GM19372 (cell line): Measurements from ENCODE around the gene KRTAP12-1.
"Not testable (repeated sequence)": the region's sequence is repeated elsewhere in the genome, so short reads cannot be mapped to it uniquely, and the experiment has no call there.

ENCODE experiments used
- ATAC-seq: cut with Tn5 transposase; IDR thresholded peaks from one replicate; pipeline ENCODE4 v1.9.1; 2021; ENCODE audit warnings: mild to moderate bottlenecking, low read depth, moderate library complexity; ENCODE audit not compliant: unreplicated experiment

The KRTAP12-1 gene

DNA sequence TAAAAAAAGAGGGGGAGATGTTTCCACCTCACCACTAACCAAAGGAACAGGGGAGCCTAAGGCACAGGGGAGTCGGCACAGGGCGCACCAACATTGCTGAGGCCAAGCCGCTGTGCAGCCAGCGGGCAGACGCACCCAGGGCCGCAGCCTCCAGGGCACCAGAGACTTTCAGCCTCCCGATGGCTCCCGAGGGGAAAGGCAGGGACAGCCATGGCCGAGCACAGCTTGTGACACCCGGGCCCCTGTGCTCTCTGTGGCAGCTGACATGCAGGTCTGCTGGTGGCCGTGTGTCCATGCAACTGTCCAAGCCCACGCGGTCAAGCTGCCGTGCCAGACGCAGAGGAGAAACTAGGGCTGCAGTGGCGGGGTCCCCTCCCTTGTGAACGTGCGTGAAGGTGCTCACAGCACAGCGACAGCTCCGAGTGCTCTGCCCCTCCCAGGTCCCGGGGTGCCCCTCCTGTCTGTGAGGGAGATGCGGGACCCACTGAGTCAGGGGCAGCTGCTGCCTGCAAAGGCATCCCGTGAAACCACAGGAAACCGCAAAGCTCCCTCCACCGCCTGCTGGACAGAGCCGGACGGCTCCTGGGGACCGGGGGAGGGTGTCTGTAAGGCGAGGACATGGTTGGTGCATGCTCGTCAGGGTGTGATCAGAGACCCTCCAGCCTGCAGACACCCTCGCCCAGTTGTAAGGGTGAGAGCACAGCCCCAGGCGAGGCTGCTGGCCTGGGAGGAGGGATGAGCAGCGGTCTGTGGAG, 33.2 kb downstream of the KRTAP12-1 start:
- ATAC-seq: no peak

DNA sequence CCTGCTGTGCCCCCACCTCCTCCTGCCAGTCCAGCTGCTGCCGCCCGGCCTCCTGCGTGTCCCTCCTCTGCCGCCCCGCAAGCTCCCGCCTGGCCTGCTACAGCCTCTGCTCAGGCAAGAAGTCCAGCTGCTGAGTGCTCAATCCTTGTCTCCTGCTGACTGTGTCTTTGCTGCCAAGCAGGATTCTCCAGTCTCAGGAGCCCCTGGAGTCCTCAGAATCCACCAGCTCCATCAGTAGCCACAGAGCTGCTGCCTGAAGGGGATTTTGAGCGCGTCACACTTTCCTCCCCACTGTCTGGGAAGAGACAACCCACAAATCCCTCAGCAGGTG, 34.8 kb downstream of the KRTAP12-1 start:
- no peak for ATAC-seq

DNA sequence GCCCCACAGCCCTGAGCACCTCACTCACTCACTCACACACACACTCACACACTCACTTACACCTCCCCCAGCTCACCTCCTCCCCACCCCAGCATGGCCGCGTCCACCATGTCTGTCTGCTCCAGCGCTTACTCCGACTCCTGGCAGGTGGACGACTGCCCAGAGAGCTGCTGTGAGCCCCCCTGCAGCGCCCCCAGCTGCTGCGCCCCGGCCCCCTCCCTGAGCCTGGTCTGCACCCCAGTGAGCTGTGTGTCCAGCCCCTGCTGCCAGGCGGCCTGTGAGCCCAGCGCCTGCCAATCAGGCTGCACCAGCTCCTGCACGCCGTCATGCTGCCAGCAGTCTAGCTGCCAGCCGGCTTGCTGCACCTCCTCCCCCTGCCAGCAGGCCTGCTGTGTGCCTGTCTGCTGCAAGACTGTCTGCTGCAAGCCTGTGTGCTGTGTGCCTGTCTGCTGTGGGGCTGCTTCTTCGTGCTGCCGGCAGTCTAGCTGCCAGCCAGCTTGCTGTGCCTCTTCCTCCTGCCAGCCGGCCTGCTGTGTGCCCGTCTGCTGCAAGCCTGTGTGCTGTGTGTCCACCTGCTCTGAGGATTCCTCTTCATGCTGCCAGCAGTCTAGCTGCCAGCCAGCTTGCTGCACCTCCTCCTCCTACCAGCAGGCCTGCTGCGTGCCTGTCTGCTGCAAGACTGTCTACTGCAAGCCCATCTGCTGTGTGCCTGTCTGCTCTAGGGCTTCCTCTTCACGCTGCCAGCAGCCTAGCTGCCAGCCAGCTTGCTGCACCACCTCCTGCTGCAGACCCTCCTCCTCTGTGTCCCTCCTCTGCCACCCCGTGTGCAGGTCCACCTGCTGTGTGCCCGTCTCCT, 35.4 kb downstream of the KRTAP12-1 start, which contains the start of gene KRTAP10-11:
Gene KRTAP10-11, plus strand, starts transcription at position 49 of the 856 bp plus-strand sequence. Its CDS starts 45 bp downstream, at position 94.
- not testable (repeated sequence) for ATAC-seq

DNA sequence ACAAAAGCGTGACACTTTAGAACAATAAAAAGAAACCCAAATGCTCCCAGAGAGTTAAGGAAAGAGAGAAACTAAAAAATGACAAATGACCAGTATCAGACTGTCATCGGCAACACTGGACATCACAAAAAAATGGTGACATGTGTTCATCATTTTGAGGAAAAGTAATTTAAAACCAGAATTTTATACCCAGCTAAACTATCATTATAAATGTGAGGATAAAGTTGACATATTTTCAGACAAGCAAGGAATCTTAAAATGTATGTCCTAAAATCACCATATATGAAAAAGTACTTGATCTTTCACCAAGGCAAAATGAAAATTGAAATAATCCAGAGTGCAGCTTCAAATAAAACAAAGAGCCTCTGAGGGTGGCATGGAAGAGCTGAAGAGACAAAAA, 37.1 kb downstream of the KRTAP12-1 start:
- ATAC-seq: no peak

DNA sequence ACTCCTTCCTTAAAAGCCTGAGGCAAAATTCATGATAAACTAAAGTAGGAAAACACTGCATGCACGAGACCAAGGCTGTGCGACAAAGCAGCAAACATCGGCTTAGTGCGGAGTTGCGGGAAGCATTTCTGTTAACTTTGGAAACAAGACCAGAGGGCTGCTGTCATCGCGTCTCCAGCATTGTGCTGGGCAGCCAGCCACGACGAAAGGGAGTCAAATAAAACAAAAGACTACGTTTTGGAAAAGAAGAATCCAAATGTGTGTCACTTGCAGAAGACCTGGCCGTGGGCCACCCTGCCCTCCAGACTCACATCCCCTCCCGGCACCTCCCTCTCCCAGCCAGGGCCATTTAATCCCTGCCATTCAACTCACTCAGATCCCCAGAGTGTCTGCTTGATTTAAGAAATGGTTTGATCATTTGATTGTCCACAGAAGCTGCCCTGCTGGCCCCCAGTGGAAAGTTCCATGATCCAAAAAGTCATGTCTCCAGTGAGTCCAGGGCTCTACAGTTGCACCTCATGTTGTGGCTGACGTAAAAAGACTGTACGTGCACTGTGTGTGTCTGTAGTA, 38.1 kb downstream of the KRTAP12-1 start:
- no peak for ATAC-seq

DNA sequence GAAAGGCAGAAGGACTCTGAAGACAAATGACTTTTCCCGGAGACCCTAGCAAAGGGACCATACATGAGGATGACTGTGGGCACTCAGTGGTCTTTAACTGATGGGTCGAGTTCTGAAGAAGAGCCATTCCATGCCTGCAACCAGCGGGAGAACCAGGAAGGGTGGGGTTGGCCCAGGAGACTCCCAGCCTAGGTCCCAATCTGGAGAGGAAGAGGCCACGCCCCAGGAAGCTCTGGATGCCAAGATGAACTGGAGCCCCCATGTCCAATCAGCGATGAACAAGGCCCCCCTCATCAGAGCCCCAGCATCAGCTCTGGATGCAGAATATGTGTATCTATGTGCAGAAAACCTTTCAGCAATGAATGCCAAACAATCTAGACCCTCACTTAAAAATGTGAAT, 41.2 kb downstream of the KRTAP12-1 start:
- no peak for ATAC-seq

DNA sequence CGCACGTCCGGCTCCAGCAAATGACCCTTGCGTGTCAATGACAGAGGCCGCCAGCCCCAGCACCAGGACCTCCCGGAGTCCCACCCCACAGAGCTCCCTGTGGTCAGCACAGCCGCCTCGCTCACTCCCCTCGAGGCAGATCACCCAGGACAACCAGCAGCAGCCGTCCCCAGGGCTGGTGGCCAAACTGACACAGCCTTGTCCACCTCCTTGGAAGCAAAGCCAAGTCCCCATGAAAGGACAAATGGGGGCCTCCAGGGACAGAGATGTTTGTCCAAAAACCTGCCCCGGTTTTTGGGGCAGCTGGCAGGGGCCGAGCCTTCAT, 42.7 kb downstream of the KRTAP12-1 start:
- no peak for ATAC-seq

GRCh38 chr21:44638506-44639330, 43.2 kb downstream of the KRTAP12-1 start:
- ATAC-seq: not testable (repeated sequence)

GRCh38 chr21:44637851-44638348, 44.1 kb downstream of the KRTAP12-1 start:
- not testable (repeated sequence) for ATAC-seq

GRCh38 chr21:44637018-44637850, 44.7 kb downstream of the KRTAP12-1 start, which contains the start of gene KRTAP10-10:
KRTAP10-10 (plus strand) TSS chr21:44637356; CDS start chr21:44637418, 62 bp downstream.
- ATAC-seq: no peak

DNA sequence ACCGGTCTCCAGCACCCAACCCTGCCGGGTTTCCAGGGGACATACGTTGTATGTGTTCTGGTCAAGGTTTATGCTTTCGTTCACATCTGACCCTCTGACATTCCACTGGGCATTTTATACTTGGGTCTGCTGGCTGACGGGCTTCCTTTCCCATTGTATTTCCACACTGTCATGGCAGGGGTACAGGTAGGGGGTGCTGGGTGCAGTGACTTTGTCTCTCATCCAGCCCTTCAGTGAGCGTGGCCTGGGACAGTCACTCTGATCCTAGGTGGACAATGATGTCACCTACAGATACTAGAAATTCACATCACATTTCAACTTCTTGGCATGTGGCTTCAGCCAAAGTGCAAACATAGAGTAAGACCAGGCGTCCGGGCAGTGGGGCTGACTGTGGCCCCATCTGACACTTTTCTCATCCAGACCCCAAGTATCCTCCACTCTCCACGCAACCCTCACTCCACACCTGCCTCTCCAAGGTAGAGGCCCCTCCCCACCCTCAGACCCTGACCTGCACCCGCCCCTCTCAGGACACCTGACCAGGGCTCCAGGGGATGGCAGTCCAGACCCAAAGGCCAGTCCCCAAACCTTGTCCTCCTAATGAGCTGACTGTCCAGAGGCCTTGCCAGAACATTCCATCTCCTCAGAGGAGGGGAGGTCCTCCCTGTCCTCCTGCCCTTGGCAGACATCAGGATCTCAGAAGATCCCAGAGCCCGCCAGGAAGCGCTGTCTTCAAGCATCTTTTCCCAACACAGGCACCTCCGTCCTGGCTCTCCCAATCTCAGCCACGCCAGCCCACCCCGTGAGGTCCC, 45.5 kb downstream of the KRTAP12-1 start:
- ATAC-seq: no peak

DNA sequence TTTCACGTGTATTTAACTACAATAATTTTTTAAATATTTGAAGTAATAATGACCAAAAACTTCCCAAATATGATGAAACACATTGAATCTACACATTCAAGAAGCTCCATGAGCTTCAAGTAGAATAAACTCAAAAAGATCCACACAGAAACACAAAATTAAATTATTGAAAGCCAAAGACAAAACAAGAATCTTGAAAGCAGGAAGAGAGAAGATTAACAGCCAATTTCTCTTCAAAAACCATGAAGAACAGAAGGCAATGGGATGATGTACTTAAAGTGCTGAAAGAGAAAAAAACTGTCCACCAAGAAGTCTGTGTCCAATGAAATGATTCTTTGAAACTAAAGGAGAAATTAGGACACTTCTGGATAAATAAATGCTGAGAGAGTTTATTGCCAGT, 49.9 kb downstream of the KRTAP12-1 start:
- no peak for ATAC-seq
